H9 (cell line): ENCODE measurements around the gene BIRC5. TPM values are rescaled to one million over a fixed set of nuclear protein-coding genes. Genes with fewer than 3 reads are reported as not detected.

ENCODE experiments used
- DNase-seq: peaks from one replicate; pipeline ENCODE4 v3.0.0-alpha.2; 2017
- H2AFZ ChIP-seq: one replicate; pipeline ENCODE4 v1.6.1; 2013; ENCODE audit warnings: mild to moderate bottlenecking, low read length, control low read depth, moderate library complexity
- H2AK5ac ChIP-seq: 2 replicates; pipeline ENCODE4 v1.6.1; 2013; ENCODE audit warnings: low read length, control low read depth, mixed read lengths; ENCODE audit not compliant: insufficient read length
- H2BK120ac ChIP-seq: one replicate; pipeline ENCODE4 v1.6.1; 2013; ENCODE audit warnings: low read depth, mild to moderate bottlenecking, low read length, control low read depth, inconsistent platforms; ENCODE audit not compliant: poor library complexity, severe bottlenecking
- H2BK12ac ChIP-seq: 2 replicates; pipeline ENCODE4 v1.6.1; 2013; ENCODE audit warnings: low read length, control low read depth, mixed read lengths, low read depth; ENCODE audit not compliant: insufficient read length
- H2BK15ac ChIP-seq: 2 replicates; pipeline ENCODE4 v1.6.1; 2013; ENCODE audit warnings: low read depth, low read length, control low read depth
- H2BK20ac ChIP-seq: one replicate; pipeline ENCODE4 v1.6.1; 2013; ENCODE audit warnings: low read depth, mild to moderate bottlenecking, low read length, control low read depth, inconsistent platforms; ENCODE audit not compliant: poor library complexity, severe bottlenecking
- H2BK5ac ChIP-seq: 2 replicates; pipeline ENCODE4 v1.6.1; 2013; ENCODE audit warnings: low read length, control low read depth, mixed read lengths; ENCODE audit not compliant: insufficient read length
- H3K14ac ChIP-seq: 2 replicates; pipeline ENCODE4 v1.6.1; 2013; ENCODE audit warnings: low read length, control low read depth; ENCODE audit not compliant: insufficient read depth
- H3K18ac ChIP-seq: 2 replicates; pipeline ENCODE4 v1.6.1; 2013; ENCODE audit warnings: low read depth, mild to moderate bottlenecking, mixed read lengths, low read length, control low read depth; ENCODE audit not compliant: insufficient read length
- H3K23ac ChIP-seq: 2 replicates; pipeline ENCODE4 v1.6.1; 2013; ENCODE audit warnings: low read length, control low read depth, mixed read lengths, low read depth; ENCODE audit not compliant: insufficient read length
- H3K23me2 ChIP-seq: 2 replicates; pipeline ENCODE4 v1.6.1; 2013; ENCODE audit warnings: low read depth, mild to moderate bottlenecking, mixed read lengths, low read length, control low read depth; ENCODE audit not compliant: insufficient read length, poor library complexity, severe bottlenecking
- H3K27ac ChIP-seq: 2 replicates; pipeline ENCODE4 v1.5.1; 2013; ENCODE audit warnings: low read length, control low read depth, mixed read lengths, low read depth; ENCODE audit not compliant: insufficient read length
- H3K27me3 ChIP-seq: 2 replicates; pipeline ENCODE4 v1.6.1; 2013; ENCODE audit warnings: low read length, control low read depth, inconsistent platforms; ENCODE audit not compliant: insufficient read depth
- H3K4ac ChIP-seq: 2 replicates; pipeline ENCODE4 v1.6.1; 2013; ENCODE audit warnings: low read depth, mild to moderate bottlenecking, control low read depth, inconsistent platforms, low read length, moderate library complexity
- H3K4me1 ChIP-seq: 2 replicates; pipeline ENCODE4 v1.6.1; 2013; ENCODE audit warnings: low read length, control low read depth, inconsistent platforms; ENCODE audit not compliant: insufficient read depth
- H3K4me2 ChIP-seq: 2 replicates; pipeline ENCODE4 v1.6.1; 2013; ENCODE audit warnings: low read length, control low read depth, mixed read lengths; ENCODE audit not compliant: insufficient read length, insufficient read depth
- H3K56ac ChIP-seq: 2 replicates; pipeline ENCODE4 v1.6.1; 2013; ENCODE audit warnings: low read depth, mild to moderate bottlenecking, mixed read lengths, low read length, control low read depth; ENCODE audit not compliant: insufficient read length
- H3K79me1 ChIP-seq: 2 replicates; pipeline ENCODE4 v1.6.1; 2013; ENCODE audit warnings: low read depth, mild to moderate bottlenecking, moderate library complexity, low read length, control low read depth, inconsistent platforms; ENCODE audit not compliant: insufficient read depth, poor library complexity, severe bottlenecking
- H3K79me2 ChIP-seq: 2 replicates; pipeline ENCODE4 v1.6.1; 2013; ENCODE audit warnings: low read length, control low read depth, inconsistent platforms; ENCODE audit not compliant: insufficient read depth
- H3K9ac ChIP-seq: 2 replicates; pipeline ENCODE4 v1.6.1; 2013; ENCODE audit warnings: low read length, control low read depth, mixed read lengths; ENCODE audit not compliant: insufficient read length; ENCODE audit errors: extremely low read depth
- H3K9me3 ChIP-seq: one replicate; pipeline ENCODE4 v1.6.1; 2013; ENCODE audit warnings: low read depth, low read length, inconsistent platforms; ENCODE audit not compliant: control insufficient read depth
- H3T11ph ChIP-seq: one replicate; pipeline ENCODE4 v1.6.1; 2013; ENCODE audit warnings: mild to moderate bottlenecking, low read length, control low read depth, inconsistent platforms
- H4K20me1 ChIP-seq: one replicate; pipeline ENCODE4 v1.6.1; 2013; ENCODE audit not compliant: control insufficient read depth, insufficient read length, insufficient read depth
- H4K5ac ChIP-seq: 2 replicates; pipeline ENCODE4 v1.6.1; 2013; ENCODE audit warnings: low read depth, mild to moderate bottlenecking, mixed read lengths, low read length, control low read depth; ENCODE audit not compliant: insufficient read length
- H4K8ac ChIP-seq: replicated peaks from 2 replicates; pipeline ENCODE4 v1.6.1; 2013; ENCODE audit warnings: low read length, control low read depth, mixed read lengths, low read depth; ENCODE audit not compliant: insufficient read length
- H4K91ac ChIP-seq: 2 replicates; pipeline ENCODE4 v1.6.1; 2013; ENCODE audit warnings: low read depth, mild to moderate bottlenecking, moderate library complexity, mixed read lengths, low read length, control low read depth; ENCODE audit not compliant: insufficient read length
- H3K27ac Mint-ChIP-seq, 3 experiments: 2 replicates in 2 of 3; 3 replicates in 1 of 3; pipeline ENCODE4 v1.8.0; 2020 to 2021; ENCODE audit warnings: mixed read lengths in 3 of 3, mild to moderate bottlenecking in 1 of 3, moderate library complexity in 1 of 3
- H3K27me3 Mint-ChIP-seq: 2 replicates; pipeline ENCODE4 v1.8.0; 2021; ENCODE audit warnings: low read depth, mild to moderate bottlenecking, moderate library complexity, mixed read lengths
- H3K36me3 Mint-ChIP-seq, 3 experiments: 2 replicates in 2 of 3; 3 replicates in 1 of 3; pipeline ENCODE4 v1.8.0; 2020 to 2021; ENCODE audit warnings: low read depth in 3 of 3, mixed read lengths in 3 of 3; ENCODE audit not compliant: insufficient read depth in 1 of 3
- H3K4me1 Mint-ChIP-seq, 2 experiments: 2 replicates each; pipeline ENCODE4 v1.8.0; 2020; ENCODE audit warnings: mixed read lengths in 2 of 2
- H3K4me3 Mint-ChIP-seq, 2 experiments: 2 replicates in 1 of 2; 3 replicates in 1 of 2; pipeline ENCODE4 v1.8.0; 2020 to 2021; ENCODE audit warnings: mild to moderate bottlenecking in 2 of 2, mixed read lengths in 2 of 2, moderate library complexity in 1 of 2
- H3K9me3 Mint-ChIP-seq, 2 experiments: 2 replicates in 1 of 2; 3 replicates in 1 of 2; pipeline ENCODE4 v1.8.0; 2020; ENCODE audit warnings: mild to moderate bottlenecking in 2 of 2, mixed read lengths in 2 of 2, moderate library complexity in 1 of 2
- CTCF ChIP-seq: fragments of 200-600 bp; sonication (generic); conservative IDR thresholded peaks from 3 replicates; pipeline ENCODE4 v1.8.0; 2021; ENCODE audit warnings: antibody characterized with exemption, mild to moderate bottlenecking
- WGBS: extraction: QIAGEN DNeasy Blood & Tissue Kit; methylation state at CpG from one replicate; pipeline ENCODE4 v1.1.7; 2013; ENCODE audit warnings: missing lambda C conversion rate, low lambda C conversion rate, mixed read lengths; ENCODE audit not compliant: insufficient read length; ENCODE audit errors: extremely low coverage; 5-methylcytosine and 5-hydroxymethylcytosine counted together
- total RNA-seq: library from RNA; stranded (reverse); gene quantifications from 2 replicates; pipeline ENCODE4 v1.2.1, GENCODE V29; 2021

The BIRC5 gene
- total RNA-seq, 1 experiment from 2014 or later = 97.8 TPM

GRCh38 chr17:78210111-78210510, 3.9 kb upstream of the BIRC5 start:
- H3K56ac ChIP-seq = no peak overlapping the region
- H3K4me1 ChIP-seq = no peaks in the 10 kb centered on the region
- H4K8ac ChIP-seq = no peak overlapping the region
- H3K27ac ChIP-seq = no peak overlapping the region
- no peak overlapping the region for H3K23ac ChIP-seq
- no peaks in the 10 kb centered on the region for H4K20me1 ChIP-seq
- no peak overlapping the region for H3K14ac ChIP-seq
- peaks cover 13% of the 10 kb centered on the region for H3K27me3 Mint-ChIP-seq
- no peak overlapping the region for H4K91ac ChIP-seq
- H3K4me1 Mint-ChIP-seq = no peaks in the 10 kb centered on the region; a peak in 1 of 4 replicates
- H3K4ac ChIP-seq = no peak overlapping the region
- no peak overlapping the region for H2AFZ ChIP-seq
- peaks cover 0 to 2% of the 10 kb centered on the region in 2 experiments; a peak in 1 of 5 replicates for H3K9me3 Mint-ChIP-seq
- H3K79me2 ChIP-seq = peaks cover 7% of the 10 kb centered on the region; the same call in 1 of the 2 replicates
- no CpG with 5 or more reads among the region's 10 CpGs for WGBS
- H2BK20ac ChIP-seq = no peak overlapping the region
- H3K9ac ChIP-seq = no peak overlapping the region
- H3K27ac Mint-ChIP-seq = peak overlapping the region in 2 of 3 experiments; percentile 63 to 78; a peak in 2 of 7 replicates
- H2AK5ac ChIP-seq = no peak overlapping the region
- no peaks in the 10 kb centered on the region for H3K79me1 ChIP-seq
- no peak for DNase-seq
- no peak overlapping the region for H3K4me3 Mint-ChIP-seq
- H3K27me3 ChIP-seq = no peaks in the 10 kb centered on the region
- peaks cover 8% of the 10 kb centered on the region for H3K23me2 ChIP-seq
- peaks cover 3 to 17% (median 5%) of the 10 kb centered on the region in 3 experiments; a peak in 5 of 7 replicates for H3K36me3 Mint-ChIP-seq
- no peak overlapping the region for H2BK5ac ChIP-seq
- no peaks in the 10 kb centered on the region for H3K9me3 ChIP-seq
- no peak for TF ChIP-seq CTCF
- H3K18ac ChIP-seq = no peak overlapping the region
- no peak overlapping the region for H3T11ph ChIP-seq
- H3K4me2 ChIP-seq = no peak overlapping the region
- no peak overlapping the region for H4K5ac ChIP-seq
- no peak overlapping the region for H2BK15ac ChIP-seq
- no peak overlapping the region for H2BK12ac ChIP-seq
- H2BK120ac ChIP-seq = no peak overlapping the region
